SK-N-SH treated with all-trans-retinoic acid at 6 μM for 48 hours (cell line): ENCODE results near the gene ARMC10.
A peak's percentile ranks its signal among the peaks of the same experiment; 100 is the strongest.
"Not testable (repeated sequence)": the region's sequence is repeated elsewhere in the genome, so short reads cannot be mapped to it uniquely, and the experiment has no call there.

Experiments
- ATAC-seq: fragments of 200-7000 bp; cut with Tn5 transposase; 3 replicates; pipeline ENCODE4 v1.9.1; 2020; ENCODE audit warnings: mild to moderate bottlenecking, moderate library complexity
- ARNTL ChIP-seq: fragments of 450-650 bp; formaldehyde crosslinking; IDR thresholded peaks from 2 replicates; pipeline ENCODE4 v1.5.0; 2020; ENCODE audit warnings: low read depth, mild to moderate bottlenecking, moderate library complexity, borderline replicate concordance
- BACH2 ChIP-seq: fragments of 250-450 bp; sonication (Bioruptor Pico); IDR thresholded peaks from 2 replicates; pipeline ENCODE4 v1.9.0; 2021; ENCODE audit warnings: mild to moderate bottlenecking, borderline replicate concordance
- CREB5 ChIP-seq: fragments of 250-450 bp; sonication (Bioruptor Pico); IDR thresholded peaks from 2 replicates; pipeline ENCODE4 v1.5.1; 2020; ENCODE audit warnings: low read depth, mild to moderate bottlenecking, moderate library complexity
- CSDC2 ChIP-seq: fragments of 250-450 bp; sonication (Bioruptor Pico); IDR thresholded peaks from 2 replicates; pipeline ENCODE4 v1.5.0; 2020; ENCODE audit warnings: mild to moderate bottlenecking, moderate library complexity
- ESRRG ChIP-seq: fragments of 250-450 bp; sonication (Bioruptor Pico); IDR thresholded peaks from 2 replicates; pipeline ENCODE4 v1.6.1; 2021; ENCODE audit warnings: mild to moderate bottlenecking
- GLIS3 ChIP-seq: fragments of 250-450 bp; sonication (Bioruptor Pico); IDR thresholded peaks from 2 replicates; pipeline ENCODE4 v1.5.0; 2020; ENCODE audit warnings: mild to moderate bottlenecking, moderate library complexity
- ISL1 ChIP-seq: fragments of 250-450 bp; sonication (Bioruptor Pico); IDR thresholded peaks from 2 replicates; pipeline ENCODE4 v2.1.2; 2022; ENCODE audit warnings: mild to moderate bottlenecking, moderate library complexity
- PPARA ChIP-seq: fragments of 250-450 bp; sonication (Bioruptor Pico); IDR thresholded peaks from 2 replicates; pipeline ENCODE4 v1.5.0; 2020; ENCODE audit warnings: mild to moderate bottlenecking, borderline replicate concordance
- RARB ChIP-seq: fragments of 250-450 bp; sonication (Bioruptor Pico); IDR thresholded peaks from 2 replicates; pipeline ENCODE4 v1.8.0; 2021; ENCODE audit warnings: mild to moderate bottlenecking, moderate library complexity
- SNAI2 ChIP-seq: fragments of 250-450 bp; sonication (Bioruptor Pico); IDR thresholded peaks from 2 replicates; pipeline ENCODE4 v1.5.0; 2020; ENCODE audit warnings: mild to moderate bottlenecking, moderate library complexity
- TCF4 ChIP-seq: fragments of 250-450 bp; sonication (Bioruptor Pico); IDR thresholded peaks from 2 replicates; pipeline ENCODE4 v1.8.0; 2021; ENCODE audit warnings: mild to moderate bottlenecking, moderate library complexity, borderline replicate concordance
- TOX ChIP-seq: fragments of 250-450 bp; sonication (Bioruptor Pico); IDR thresholded peaks from 2 replicates; pipeline ENCODE4 v1.8.0; 2021; ENCODE audit warnings: mild to moderate bottlenecking, moderate library complexity, borderline replicate concordance
- ZC3H10 ChIP-seq: fragments of 250-450 bp; sonication (Bioruptor Pico); IDR thresholded peaks from 2 replicates; pipeline ENCODE4 v1.5.1; 2021; ENCODE audit warnings: mild to moderate bottlenecking, moderate library complexity
- ZFP3 ChIP-seq: fragments of 250-450 bp; sonication (Bioruptor Pico); IDR thresholded peaks from 2 replicates; pipeline ENCODE4 v1.5.0; 2020; ENCODE audit warnings: mild to moderate bottlenecking, moderate library complexity
- ZFP30 ChIP-seq: fragments of 450-650 bp; formaldehyde crosslinking; IDR thresholded peaks from 2 replicates; pipeline ENCODE4 v1.5.0; 2022; ENCODE audit warnings: mild to moderate bottlenecking, moderate library complexity
- ZNF565 ChIP-seq: fragments of 450-650 bp; formaldehyde crosslinking; conservative IDR thresholded peaks from 2 replicates; pipeline ENCODE4 v1.5.0; 2020; ENCODE audit warnings: low read depth, mild to moderate bottlenecking, moderate library complexity
- ZNF70 ChIP-seq: fragments of 450-650 bp; formaldehyde crosslinking; IDR thresholded peaks from 2 replicates; pipeline ENCODE4 v1.5.0; 2020; ENCODE audit warnings: mild to moderate bottlenecking, moderate library complexity
- ZNF8 ChIP-seq: fragments of 450-650 bp; formaldehyde crosslinking; IDR thresholded peaks from 2 replicates; pipeline ENCODE4 v1.5.0; 2020; ENCODE audit warnings: mild to moderate bottlenecking, moderate library complexity
- TF ChIP-seq, protein P1 (sequence below): fragments of 250-450 bp; sonication (Bioruptor Pico); IDR thresholded peaks from 2 replicates; pipeline ENCODE4 v1.8.0; 2021; ENCODE audit warnings: low read depth, mild to moderate bottlenecking, moderate library complexity, borderline replicate concordance
- TF ChIP-seq, protein P2 (sequence below): fragments of 250-450 bp; sonication (Bioruptor Pico); IDR thresholded peaks from 2 replicates; pipeline ENCODE4 v1.5.1; 2021; ENCODE audit warnings: mild to moderate bottlenecking, moderate library complexity
- TF ChIP-seq, protein P3 (sequence below): fragments of 250-450 bp; sonication (Bioruptor Pico); IDR thresholded peaks from 2 replicates; pipeline ENCODE4 v1.5.0; 2020; ENCODE audit warnings: mild to moderate bottlenecking, moderate library complexity

The ARMC10 gene

DNA sequence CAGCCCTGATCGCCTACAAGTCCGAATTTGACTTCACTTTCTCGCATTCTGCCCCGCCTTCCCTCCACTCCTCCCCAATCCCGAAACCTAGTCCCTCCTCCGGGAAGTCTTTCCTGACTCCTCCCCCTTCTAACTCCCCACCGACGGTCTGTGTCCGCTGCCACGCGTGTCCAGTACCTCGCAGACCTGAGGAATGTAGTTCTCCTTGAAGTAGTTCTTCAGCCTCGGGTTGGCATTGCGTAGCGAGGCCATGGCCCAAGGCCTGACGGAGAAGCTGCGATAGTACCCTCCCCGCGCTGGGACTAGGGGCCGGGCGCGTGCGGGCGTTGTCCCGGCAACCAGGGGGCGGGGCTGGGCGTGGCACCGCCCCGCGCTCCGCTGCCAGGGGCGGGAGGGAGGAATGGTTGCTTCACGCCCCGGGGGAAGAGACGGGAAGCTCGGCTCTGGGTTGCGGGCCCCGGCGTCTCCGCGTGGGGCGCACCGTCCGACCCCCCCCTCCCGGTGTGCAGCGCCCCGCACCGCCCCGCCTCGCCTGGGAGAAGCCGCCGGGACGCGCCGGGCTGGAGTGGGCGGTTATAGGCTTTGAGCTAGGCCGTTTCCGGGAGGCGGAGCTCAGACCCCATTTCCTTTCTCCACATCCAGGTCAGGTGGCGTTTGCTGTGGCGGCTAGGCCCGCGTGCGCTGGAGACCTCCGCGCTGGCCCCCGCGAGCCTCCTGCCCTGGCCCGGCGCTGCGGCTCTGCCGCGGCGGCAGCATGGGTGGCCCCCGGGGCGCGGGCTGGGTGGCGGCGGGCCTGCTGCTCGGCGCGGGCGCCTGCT is at the start of gene ARMC10, which contains the start of gene FBXL13:
TSS of gene ARMC10 (plus strand) at position 622 of the 818 bp plus-strand sequence. CDS start at position 755, 133 bp downstream.
TSS of gene FBXL13 (minus strand) at position 278 of the 818 bp plus-strand sequence.
- ATAC-seq: peak; percentile 89
- no peak for TF ChIP-seq ESRRG
- 0 out of 2 replicates have a peak, but pooled peaks have one; percentile 76 for TF ChIP-seq SNAI2 (CRISPR knock-in tag)
- peak; percentile 52; the same call in 1 of the 2 replicates for TF ChIP-seq CSDC2 (CRISPR knock-in tag)
- TF ChIP-seq ZC3H10 (CRISPR knock-in tag): peak; percentile 80

- TF ChIP-seq PPARA (CRISPR knock-in tag): no peak
- no peak for TF ChIP-seq ESRRG
- TF ChIP-seq ISL1 (CRISPR knock-in tag): no peak
- TF ChIP-seq ZFP3 (CRISPR knock-in tag): no peak
- no peak for TF ChIP-seq ZFP30 (CRISPR knock-in tag)
- TF ChIP-seq ZNF8 (CRISPR knock-in tag): no peak
- no peak for TF ChIP-seq ZC3H10 (CRISPR knock-in tag)
- TF ChIP-seq ZNF565 (CRISPR knock-in tag): no peak
- no peak for TF ChIP-seq GLIS3 (CRISPR knock-in tag)
- TF ChIP-seq, all 23 proteins: peak for 0
- ATAC-seq: no peak
These were observed 49.6 kb upstream of the ARMC10 start for GRCh38 chr7:103025341-103025740.

- TF ChIP-seq, protein P1, sequence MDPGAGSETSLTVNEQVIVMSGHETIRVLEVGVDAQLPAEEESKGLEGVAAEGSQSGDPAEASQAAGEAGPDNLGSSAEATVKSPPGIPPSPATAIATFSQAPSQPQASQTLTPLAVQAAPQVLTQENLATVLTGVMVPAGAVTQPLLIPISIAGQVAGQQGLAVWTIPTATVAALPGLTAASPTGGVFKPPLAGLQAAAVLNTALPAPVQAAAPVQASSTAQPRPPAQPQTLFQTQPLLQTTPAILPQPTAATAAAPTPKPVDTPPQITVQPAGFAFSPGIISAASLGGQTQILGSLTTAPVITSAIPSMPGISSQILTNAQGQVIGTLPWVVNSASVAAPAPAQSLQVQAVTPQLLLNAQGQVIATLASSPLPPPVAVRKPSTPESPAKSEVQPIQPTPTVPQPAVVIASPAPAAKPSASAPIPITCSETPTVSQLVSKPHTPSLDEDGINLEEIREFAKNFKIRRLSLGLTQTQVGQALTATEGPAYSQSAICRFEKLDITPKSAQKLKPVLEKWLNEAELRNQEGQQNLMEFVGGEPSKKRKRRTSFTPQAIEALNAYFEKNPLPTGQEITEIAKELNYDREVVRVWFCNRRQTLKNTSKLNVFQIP: no peak
- TF ChIP-seq ZNF8 (CRISPR knock-in tag): no peak
- no peak for TF ChIP-seq BACH2
- TF ChIP-seq PPARA (CRISPR knock-in tag): no peak
- no peak for TF ChIP-seq ZC3H10 (CRISPR knock-in tag)
- no peak for TF ChIP-seq TOX
- no peak for TF ChIP-seq RARB
- TF ChIP-seq, protein P2, sequence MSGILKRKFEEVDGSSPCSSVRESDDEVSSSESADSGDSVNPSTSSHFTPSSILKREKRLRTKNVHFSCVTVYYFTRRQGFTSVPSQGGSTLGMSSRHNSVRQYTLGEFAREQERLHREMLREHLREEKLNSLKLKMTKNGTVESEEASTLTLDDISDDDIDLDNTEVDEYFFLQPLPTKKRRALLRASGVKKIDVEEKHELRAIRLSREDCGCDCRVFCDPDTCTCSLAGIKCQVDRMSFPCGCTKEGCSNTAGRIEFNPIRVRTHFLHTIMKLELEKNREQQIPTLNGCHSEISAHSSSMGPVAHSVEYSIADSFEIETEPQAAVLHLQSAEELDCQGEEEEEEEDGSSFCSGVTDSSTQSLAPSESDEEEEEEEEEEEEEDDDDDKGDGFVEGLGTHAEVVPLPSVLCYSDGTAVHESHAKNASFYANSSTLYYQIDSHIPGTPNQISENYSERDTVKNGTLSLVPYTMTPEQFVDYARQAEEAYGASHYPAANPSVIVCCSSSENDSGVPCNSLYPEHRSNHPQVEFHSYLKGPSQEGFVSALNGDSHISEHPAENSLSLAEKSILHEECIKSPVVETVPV (CRISPR knock-in tag): no peak
- no peak for TF ChIP-seq ZNF70 (CRISPR knock-in tag)
- TF ChIP-seq CSDC2 (CRISPR knock-in tag): no peak
- TF ChIP-seq ARNTL (CRISPR knock-in tag): no peak
- TF ChIP-seq, protein P3, sequence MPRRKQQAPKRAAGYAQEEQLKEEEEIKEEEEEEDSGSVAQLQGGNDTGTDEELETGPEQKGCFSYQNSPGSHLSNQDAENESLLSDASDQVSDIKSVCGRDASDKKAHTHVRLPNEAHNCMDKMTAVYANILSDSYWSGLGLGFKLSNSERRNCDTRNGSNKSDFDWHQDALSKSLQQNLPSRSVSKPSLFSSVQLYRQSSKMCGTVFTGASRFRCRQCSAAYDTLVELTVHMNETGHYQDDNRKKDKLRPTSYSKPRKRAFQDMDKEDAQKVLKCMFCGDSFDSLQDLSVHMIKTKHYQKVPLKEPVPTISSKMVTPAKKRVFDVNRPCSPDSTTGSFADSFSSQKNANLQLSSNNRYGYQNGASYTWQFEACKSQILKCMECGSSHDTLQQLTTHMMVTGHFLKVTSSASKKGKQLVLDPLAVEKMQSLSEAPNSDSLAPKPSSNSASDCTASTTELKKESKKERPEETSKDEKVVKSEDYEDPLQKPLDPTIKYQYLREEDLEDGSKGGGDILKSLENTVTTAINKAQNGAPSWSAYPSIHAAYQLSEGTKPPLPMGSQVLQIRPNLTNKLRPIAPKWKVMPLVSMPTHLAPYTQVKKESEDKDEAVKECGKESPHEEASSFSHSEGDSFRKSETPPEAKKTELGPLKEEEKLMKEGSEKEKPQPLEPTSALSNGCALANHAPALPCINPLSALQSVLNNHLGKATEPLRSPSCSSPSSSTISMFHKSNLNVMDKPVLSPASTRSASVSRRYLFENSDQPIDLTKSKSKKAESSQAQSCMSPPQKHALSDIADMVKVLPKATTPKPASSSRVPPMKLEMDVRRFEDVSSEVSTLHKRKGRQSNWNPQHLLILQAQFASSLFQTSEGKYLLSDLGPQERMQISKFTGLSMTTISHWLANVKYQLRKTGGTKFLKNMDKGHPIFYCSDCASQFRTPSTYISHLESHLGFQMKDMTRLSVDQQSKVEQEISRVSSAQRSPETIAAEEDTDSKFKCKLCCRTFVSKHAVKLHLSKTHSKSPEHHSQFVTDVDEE (CRISPR knock-in tag): no peak
- TF ChIP-seq ESRRG: no peak
- no peak for TF ChIP-seq CREB5
- no peak for TF ChIP-seq ZFP3 (CRISPR knock-in tag)
- no peak for TF ChIP-seq ZNF565 (CRISPR knock-in tag)
- no peak for TF ChIP-seq ISL1 (CRISPR knock-in tag)
- no peak for TF ChIP-seq SNAI2 (CRISPR knock-in tag)
- no peak for TF ChIP-seq ZFP30 (CRISPR knock-in tag)
- no peak for TF ChIP-seq TCF4 (CRISPR knock-in tag)
- ATAC-seq: no peak
These were observed 43.9 kb upstream of the ARMC10 start for GRCh38 chr7:103031024-103031423.

- TF ChIP-seq ZNF565 (CRISPR knock-in tag): no peak
These were observed 43.2 kb upstream of the ARMC10 start for GRCh38 chr7:103031781-103032180.

DNA sequence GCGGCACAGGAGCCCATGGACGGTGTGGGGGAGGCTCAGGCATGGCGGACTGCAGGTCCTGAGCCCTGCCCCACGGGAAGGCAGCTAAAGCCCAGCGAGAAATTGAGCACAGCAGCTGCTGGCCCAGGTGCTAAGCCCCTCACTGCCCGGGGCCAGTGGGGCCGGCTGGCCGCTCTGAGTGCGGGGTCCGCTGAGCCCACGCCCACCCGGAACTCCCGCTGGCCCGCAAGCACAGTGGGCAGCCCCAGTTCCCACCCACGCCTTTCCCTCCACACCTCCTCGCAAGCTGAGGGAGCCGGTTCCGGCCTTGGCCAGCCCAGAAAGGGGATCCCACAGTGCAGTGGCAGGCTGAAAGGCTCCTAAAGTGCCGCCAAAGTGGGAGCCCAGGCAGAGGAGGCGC is 40.6 kb upstream of the ARMC10 start:
- not testable (repeated sequence) for ATAC-seq

More at GRCh38 chr7:103031781-103032180, 43.2 kb upstream of the ARMC10 start:
- no peak; the same call in 2 of the 3 replicates for ATAC-seq
